Measurements from ENCODE around the gene HJURP.

GRCh38 chr2:233849607-233850271 is 4.6 kb downstream of the HJURP start:
- no peak for TF ChIP-seq YY1 (IDR thresholded peaks at IDR 0.05; ENCODE audit: low read depth)
- TF ChIP-seq RCOR1 (IDR thresholded peaks at IDR 0.05; ENCODE audit: low read length), result no peak
- TF ChIP-seq RFX5 (IDR thresholded peaks at IDR 0.05; ENCODE audit: low read length), result no peak
- no peak for TF ChIP-seq ELF1 (IDR thresholded peaks at IDR 0.05)
- TF ChIP-seq, protein P1, sequence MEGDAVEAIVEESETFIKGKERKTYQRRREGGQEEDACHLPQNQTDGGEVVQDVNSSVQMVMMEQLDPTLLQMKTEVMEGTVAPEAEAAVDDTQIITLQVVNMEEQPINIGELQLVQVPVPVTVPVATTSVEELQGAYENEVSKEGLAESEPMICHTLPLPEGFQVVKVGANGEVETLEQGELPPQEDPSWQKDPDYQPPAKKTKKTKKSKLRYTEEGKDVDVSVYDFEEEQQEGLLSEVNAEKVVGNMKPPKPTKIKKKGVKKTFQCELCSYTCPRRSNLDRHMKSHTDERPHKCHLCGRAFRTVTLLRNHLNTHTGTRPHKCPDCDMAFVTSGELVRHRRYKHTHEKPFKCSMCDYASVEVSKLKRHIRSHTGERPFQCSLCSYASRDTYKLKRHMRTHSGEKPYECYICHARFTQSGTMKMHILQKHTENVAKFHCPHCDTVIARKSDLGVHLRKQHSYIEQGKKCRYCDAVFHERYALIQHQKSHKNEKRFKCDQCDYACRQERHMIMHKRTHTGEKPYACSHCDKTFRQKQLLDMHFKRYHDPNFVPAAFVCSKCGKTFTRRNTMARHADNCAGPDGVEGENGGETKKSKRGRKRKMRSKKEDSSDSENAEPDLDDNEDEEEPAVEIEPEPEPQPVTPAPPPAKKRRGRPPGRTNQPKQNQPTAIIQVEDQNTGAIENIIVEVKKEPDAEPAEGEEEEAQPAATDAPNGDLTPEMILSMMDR (IDR thresholded peaks at IDR 0.05), result no peak
- no peak for TF ChIP-seq SMC3 (IDR thresholded peaks at IDR 0.05; ENCODE audit: low read depth, low read length)
- no peak for TF ChIP-seq RAD21 (IDR thresholded peaks at IDR 0.05; ENCODE audit: low read length)
- TF ChIP-seq JUND (IDR thresholded peaks at IDR 0.05), result no peak
- no peak for TF ChIP-seq CHD2 (IDR thresholded peaks at IDR 0.05; ENCODE audit: low read length, partially characterized antibody)
- no peak for TF ChIP-seq NRF1 (IDR thresholded peaks at IDR 0.05; ENCODE audit: low read depth, low read length)
- no peak for TF ChIP-seq SIN3A (IDR thresholded peaks at IDR 0.05; ENCODE audit: borderline replicate concordance, low read depth, low read length)

All from SK-N-SH (cell line).